IPS DF 19.7 (cell line): ENCODE results near the gene CFAP126.
"Not testable (repeated sequence)": the region's sequence is repeated elsewhere in the genome, so short reads cannot be mapped to it uniquely, and the experiment has no call there.

Experiments used
- DNase-seq: peaks from one replicate; pipeline ENCODE4 v3.0.0-alpha.2; 2013; ENCODE audit warnings: low read depth, low spot score

The CFAP126 gene, protein sequence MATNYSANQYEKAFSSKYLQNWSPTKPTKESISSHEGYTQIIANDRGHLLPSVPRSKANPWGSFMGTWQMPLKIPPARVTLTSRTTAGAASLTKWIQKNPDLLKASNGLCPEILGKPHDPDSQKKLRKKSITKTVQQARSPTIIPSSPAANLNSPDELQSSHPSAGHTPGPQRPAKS

DNA sequence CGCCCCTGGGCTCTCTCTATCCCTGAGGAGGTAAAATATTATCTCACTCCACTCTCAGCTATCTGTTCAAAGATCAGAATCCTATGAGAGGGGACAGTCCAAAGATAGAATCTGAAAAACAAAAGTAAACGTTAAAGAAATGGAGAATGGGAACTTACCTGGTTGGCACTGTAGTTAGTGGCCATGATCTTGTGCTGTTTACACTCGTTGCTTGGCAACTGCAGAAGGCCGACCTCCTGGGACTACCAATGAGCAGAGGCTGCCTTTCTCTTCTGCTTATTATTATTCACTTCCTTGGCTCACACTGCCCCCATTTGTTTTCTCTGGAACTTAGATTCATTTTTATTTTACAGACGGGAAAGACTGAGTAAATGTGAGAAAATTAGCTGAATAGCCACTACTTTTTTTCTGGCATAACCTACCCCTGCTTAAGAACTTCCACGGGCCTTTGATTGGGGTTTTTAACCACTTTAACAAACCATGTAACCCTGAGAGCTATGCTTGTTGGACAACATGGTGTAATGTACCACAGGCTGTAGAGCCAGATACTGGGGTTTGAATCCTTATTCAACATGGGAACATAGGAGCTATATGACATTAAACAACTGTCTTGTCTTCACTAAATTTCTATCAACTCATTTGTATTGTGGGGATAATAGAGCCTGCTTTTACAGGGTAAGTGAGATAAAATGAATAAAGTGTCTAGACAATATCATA lies at the start of gene CFAP126:
Gene CFAP126, minus strand, starts transcription at position 193 of the 717 bp plus-strand sequence. Its CDS starts 8 bp downstream, at position 185.
- peak; percentile 81 for DNase-seq

DNA sequence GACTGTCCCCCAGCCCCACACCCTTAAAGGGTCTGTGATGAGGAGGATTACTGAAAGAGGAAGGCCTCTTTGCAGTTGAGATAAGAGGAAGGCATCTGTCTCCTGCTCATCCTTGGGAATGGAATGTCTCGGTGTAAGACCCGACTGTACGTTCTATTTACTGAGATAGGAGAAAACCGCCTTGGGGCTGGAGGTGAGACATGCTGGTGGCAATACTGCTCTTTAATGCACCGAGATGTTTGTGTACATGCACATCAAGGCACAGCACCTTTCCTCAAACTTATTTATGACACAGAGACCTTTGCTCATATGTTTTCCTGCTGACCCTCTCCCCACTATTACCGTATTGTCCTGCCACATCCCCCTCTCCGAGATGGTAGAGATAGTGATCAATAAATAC lies 45.4 kb upstream of the CFAP126 start:
- not testable (repeated sequence) for DNase-seq

DNA sequence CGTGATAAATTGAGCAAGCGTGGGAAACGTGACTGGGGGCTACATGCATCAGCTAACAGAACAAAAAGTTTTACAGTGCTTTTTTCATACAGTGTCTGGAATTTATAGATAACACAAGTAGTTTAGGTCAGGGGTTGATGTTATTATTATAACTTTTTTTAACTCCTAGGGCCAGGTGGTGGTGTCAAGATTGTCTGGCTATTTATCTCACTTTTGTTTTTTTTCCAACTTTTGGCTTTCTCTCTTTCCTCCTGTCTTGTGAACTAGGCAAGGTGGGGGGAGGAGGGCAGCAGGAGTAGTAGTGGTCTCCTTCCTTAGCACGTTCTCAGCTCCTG lies 42.9 kb upstream of the CFAP126 start:
- not testable (repeated sequence) for DNase-seq

DNA sequence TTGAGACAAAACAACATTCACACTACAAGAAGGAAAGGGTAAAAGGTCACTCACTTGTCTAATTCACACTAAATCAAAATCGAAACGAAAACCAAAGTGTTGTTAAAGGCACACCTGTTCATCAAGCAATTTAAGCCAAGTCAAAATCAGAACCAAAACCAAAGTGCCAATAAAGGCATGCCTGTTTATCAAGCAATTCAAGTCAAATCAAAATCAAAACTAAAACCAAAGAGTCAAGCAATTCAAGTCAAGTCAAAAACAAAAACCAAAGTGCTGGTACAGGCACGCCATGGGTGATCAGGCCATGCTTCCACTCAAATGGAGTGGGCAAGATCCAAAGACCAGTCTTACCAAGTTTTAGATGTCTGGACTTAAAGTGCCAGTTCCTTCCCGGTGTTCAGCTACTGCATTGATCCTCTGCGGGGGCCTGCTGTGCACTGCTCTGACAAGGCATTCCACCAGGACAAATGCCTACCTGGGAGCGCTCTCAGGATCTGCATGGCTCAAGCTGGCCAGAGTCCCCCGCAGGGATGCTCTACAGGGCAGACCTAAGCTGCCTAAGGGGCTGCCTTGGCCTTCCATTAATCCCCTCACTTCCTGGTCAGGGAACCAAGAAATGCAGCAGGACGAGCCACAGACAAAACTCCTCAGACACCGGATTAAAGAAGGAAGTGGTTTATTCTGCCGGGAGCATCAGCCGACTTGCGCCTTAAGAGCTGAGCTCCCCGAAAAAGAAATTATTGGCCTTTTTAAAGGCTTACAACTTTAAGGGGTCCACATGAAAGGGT lies 42.4 kb upstream of the CFAP126 start:
- DNase-seq, result not testable (repeated sequence)

DNA sequence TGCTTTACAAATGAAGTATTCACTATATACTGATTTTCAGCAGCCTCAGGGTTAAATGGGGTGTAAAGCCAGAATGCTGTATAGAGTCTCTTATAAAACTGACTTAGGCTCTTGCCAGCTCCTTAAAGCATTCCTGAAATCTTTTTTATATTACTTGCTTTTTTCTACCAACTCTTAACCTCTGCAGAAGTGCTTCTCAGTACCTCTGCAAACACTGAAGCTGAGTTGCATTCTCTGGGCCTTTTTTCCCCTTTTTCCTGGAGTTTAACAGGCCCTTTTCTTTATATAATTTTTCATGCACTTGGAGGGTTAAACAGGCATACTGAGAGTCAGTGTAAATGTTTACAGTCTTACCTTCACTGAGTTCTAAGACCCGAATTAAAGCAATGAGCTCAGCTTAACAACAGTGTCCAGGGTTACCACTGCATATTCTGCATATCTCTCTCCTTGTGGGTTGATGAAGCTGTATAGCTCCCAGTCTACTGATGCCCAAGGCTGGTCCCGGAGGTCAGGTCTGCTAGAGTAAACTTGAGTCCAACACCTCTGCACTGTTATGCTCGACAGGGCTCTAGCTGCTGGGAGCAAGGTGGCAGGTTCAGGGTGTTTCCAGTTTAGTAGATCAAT lies 40.9 kb upstream of the CFAP126 start:
- no peak for DNase-seq

DNA sequence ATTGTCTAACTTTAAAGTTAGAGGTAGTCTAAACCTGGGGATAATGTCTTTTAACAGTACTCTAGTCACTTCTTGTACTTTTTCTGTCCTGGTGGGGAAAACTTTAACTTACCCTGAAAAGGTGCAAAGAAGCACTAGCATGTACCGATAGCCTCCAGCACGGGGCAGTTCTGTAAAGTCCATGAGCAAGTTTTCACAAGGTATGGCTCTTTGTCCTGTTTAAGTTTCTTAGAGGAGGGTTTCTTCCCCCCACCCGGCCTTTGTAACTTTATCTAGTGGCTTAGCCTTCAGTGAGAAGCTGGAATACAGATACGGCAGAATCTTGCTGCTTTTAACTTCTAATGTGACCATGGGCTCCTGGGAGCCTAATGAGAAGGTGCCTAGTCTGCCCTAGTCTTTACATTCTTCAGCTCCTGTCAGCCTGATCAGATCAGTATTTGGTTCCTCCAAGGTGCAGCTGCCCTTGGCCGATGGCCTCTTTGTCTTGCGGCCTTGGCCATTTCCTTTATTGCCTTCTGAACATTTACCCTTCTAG lies 39.8 kb upstream of the CFAP126 start:
- no peak for DNase-seq

DNA sequence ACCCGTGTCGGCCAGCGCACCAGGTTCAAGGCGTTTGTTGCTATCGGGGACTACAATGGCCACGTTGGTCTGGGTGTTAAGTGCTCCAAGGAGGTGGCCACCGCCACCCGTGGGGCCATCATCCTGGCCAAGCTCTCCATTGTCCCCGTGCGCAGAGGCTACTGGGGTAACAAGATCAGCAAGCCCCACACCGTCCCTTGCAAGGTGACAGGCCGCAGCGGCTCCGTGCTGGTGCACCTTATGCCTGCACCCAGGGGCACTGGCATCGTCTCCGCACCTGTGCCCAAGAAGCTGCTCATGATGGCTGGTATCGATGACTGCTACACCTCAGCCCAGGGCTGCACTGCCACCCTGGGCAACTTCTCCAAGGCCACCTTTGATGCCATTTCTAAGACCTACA lies 38.9 kb upstream of the CFAP126 start:
- not testable (repeated sequence) for DNase-seq

DNA sequence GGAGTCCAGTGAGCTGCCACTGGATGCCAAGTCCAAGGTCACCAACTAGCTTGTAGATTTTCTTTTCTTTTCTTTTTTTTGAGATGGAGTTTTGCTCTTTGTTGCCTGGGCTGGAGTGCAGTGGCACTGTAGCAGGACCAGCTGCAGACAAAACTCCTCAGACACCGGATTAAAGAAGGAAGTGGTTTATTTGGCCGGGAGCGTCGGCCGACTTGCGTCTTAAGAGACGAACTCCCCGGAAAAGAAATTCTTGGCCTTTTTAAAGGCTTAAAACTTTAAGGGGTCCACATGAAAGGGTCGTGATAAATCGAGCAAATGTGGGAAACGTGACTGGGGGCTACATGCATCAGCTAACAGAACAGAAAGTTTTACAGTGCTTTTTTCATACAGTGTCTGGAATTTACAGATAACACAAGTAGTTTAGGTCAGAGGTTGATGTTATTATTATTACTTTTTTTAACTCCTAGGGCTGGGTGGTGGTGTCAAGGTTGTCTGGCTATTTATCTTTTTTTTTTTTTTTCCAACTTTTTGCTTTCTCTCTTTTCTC lies 36.4 kb upstream of the CFAP126 start:
- DNase-seq, result no peak

DNA sequence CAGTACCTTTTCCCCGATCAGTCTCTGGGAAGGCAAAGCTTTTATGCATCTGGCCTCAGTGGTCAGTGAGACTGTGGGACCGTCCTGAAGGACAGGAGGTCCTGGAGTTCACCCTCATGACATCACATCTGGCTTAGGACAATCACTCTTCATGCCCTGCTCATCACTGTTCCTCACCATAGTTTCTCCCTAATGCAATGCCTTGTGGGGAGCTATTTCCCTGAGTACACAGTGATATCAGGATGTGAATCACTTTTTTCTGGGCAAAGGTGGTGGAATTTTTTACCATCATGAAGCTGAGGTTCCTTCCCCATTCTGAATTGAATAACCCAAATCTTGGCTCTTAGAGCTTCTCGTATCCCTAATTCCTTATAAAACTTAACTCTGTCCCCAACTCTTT lies 34.8 kb upstream of the CFAP126 start:
- no peak for DNase-seq

DNA sequence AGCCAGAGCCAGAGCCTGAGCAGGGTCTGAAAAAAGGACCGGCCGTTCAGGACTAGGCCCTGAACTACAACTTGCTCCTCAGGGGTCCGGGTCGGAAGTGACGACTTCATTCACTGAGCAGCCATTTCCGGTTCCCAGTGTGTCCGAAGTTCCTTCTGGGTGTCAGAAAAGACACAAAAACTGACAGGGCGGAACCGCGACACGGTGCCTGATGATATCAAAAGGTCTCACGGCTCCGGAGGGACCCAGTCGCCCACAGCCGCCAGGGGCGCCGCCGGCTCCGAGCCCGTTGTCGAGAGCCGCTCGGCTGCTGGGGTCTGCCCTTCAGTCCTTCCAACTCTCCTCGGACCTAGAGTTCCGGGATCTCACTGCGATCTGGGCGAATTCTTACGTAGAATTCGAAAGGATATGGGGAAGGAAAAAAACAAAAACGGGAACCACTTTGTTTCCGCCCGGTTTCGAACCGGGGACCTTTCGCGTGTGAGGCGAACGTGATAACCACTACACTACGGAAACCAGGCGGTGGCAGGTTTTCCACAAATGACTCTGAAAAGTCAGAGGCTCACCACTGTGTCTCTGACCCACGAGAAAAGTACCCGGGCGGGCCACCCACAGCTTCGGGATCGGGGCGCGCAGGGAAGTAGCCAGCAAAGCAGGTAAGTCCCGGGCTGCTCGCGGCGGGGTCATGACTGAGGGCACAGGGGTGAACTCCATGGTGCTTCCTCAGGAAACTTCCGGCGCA lies 31.8 kb upstream of the CFAP126 start:
- peak; percentile 82 for DNase-seq

DNA sequence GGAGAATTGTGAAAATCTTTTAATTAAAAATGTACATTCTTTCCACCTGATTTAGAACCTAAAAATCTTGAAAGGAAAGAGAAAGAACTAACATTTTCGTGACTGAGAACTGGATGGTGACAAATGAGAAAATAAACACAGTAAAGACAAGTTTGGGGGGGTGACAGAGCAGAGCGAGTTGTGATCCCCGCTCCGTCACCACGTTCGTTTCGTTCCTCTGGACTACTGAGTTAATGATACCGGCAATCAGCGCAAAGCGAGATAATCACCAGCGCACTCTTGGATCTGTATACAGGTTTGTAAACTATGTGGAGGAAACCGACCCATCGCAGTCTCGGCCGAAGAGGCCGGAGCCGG lies 31.2 kb upstream of the CFAP126 start:
- DNase-seq, result no peak

DNA sequence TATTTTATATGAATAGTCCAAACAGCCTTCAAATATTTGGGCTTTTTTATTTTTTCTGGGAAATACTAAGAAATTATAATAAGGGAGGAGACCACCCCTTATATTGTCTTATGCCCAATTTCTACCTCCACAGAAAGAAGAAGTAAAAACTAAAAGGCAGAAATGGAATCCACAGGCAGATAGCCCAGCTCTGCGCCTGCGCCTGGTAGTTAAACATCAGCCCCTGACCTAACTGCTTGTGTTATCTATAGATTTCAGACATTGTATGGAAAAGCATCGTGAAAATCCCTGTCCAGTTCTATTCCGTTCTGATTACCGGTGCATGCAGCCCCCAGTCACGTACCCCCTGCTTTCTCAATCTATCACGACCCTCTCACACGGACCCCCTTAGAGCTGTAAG lies 29.4 kb upstream of the CFAP126 start:
- DNase-seq, result not testable (repeated sequence)

DNA sequence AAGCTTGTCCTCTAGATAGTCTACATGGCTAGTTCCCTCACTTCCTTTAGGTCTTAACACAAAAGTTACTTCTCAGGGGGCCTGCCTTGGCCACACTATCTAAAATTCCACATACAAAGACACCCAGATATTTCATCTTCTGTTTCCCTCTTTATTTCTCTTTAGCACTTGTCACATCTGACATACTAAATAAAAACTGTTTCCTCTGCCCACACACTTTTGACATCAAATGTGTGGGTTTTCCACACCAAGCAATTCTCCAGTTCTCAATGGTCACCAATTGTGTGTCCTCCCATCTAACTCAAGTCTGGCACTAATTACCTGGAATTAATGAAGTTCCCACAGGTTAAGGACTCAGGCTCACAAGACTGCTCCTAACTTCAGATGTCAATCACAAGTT lies 25.5 kb upstream of the CFAP126 start:
- DNase-seq, result no peak

DNA sequence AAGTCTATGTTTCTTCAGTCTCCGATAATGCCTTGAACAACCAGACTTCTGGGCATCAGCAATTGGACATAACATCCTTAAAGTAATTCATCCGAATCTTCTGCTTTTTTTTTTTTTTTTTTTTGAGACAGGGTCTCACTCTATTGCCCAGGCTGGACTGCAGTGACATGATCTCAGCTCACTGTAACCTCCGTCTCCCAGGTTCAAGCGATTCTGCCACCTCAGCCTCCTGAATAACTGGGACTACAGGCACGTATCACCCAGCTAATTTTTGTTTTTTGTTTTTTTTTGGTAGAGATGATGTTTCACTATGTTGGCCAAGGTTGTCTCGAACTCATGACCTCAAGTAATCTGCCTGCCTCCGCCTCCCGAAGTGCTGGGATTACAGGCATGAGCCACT lies 23.9 kb upstream of the CFAP126 start:
- DNase-seq, result no peak

DNA sequence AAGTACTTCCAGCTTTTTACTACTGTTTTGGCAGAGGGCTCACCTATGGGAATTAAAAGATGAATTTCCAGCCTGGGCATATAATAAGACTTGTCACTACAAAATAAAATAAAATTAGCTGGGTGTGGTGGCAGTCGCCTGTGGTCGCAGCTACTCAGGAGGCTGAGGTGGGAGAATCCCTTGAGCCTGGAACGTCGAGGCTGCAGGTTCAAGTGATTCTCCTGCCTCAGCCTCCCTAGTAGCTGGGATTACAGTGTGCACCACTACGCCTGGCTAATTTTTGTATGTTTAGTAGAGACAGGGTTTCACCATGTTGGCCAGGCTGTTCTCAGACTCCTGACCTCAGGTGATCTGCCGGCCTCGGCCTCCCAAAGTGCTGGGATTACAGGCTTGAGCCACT lies 23.5 kb upstream of the CFAP126 start:
- DNase-seq, result not testable (repeated sequence)

DNA sequence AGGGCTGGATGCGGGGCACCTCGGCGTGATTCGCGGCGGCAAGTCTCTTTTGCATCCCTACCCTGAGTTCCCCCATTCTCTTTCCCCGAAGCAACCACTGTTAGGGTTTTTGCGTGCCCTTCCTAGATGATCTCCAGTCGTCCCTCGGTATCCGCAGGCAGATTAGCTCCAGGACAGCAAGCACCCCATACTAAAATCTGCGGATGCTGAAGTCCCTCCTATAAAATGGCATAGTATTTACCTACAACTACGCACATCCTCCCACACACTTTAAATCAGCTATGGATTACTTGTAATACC lies 22.8 kb upstream of the CFAP126 start:
- no peak for DNase-seq

DNA sequence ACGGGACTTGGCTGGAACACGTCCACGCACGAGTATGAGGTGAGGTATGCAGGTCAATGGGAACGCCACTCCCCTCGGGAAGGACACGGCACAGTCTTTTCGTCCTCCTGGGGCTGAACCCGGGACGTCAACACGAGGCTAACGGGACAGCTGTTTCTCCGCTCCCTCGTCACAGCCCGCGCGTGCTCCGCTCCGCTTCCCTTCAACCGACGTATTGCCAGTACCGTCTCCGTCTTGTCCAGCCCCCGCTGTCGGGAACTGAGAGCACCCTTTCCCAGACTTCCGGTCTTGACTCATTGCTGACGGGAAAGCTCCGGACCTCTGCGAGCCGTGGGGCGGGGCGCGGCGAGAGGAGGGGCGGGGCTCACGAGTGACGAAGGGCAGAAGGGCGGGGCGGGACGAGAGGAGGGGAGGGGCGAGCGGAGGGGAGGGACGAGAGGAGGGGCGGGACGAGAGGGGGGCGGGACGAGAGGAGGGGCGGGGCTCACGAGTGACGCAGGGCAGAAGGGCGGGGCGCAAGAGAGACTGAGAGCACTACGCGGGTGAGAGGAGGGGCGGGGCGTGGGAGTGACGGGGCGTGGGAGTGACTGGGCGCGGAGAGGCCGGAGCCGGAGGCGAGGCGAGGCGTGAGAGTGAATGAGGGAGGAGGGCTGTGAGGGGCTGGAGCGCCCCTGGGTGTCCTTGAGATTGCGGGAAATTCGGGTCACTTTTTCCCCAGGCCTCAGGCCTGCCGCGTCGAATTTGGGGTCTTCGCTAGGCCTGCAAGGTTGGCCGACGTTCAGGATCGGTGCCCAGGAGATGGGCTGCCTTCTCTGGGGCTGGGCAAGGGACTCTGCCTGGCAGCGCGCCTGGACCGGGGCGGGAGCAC lies 22.2 kb upstream of the CFAP126 start:
- DNase-seq, result no peak

DNA sequence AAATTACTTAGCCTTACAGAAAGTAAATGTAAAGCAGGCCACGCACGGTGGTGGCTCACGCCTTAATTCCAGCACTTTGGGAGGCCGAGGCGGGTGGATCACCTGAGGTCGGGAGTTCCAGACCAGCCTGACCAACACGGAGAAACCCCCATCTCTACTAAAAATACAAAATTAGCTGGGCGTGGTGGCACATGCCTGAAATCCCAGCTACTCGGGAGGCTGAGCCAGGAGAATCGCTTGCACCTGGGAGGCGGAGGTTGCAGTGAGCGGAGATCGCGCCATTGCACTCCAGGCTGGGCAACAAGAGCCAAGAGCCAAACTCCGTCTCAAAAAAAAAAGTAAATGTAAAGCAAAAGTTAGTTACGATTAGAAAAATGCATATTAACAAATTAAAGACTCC lies 21.5 kb upstream of the CFAP126 start:
- not testable (repeated sequence) for DNase-seq

DNA sequence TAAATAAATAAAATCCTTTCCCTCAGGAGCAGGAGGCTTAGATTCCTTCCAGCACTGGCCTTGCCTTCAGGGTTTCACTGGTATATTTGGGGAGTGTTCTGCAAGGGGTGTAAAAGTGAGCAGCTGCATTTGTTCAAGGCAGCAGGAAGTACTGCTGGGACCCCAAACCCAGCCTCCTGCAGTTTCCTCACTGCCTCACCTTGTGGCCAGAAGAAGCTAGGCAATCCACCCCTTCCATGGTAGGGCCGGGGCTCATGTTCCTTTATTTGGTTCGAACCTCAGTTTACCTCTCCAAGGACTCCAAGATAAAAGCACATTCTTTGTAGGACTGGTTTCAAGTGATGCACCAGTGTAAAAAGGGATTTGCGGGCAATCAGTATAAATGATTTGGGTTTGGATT lies 21.0 kb upstream of the CFAP126 start:
- DNase-seq, result no peak

DNA sequence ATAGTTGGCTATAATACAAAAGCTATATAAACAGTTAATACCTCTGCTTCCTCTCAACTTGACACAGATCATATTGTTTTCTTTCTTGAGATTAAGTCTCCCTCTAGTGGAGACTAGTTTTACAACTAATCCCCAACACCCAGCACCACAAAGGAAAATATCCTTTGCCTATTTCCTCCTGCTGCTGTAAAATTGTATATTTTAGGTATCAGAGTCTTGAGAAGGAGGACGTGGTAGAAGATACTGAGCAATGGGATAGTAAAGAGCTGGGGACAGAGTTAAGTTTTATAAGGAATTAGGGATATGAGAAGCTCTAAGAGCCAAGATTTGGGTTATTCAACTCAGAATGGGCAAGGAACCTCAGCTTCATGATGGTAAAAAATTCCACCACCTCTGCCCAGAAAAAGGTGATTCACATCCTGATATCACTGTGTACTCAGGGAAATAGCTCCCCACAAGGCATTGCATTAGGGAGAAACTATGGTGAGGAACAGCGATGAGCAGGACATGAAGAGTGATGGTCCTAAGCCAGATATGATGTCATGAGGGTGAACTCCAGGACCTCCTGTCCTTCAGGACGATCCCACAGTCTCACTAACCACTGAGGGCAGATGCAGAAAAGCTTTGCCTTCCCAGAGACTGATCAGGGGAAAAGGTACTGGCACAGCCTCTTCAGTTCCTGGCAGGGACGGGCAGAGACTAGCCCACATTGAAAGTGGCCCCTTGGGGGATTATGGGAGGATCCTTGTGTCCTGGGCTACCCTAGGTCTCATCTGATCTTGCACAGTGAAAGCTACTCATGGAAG lies 14.7 kb upstream of the CFAP126 start:
- DNase-seq, result no peak
